NCI-H226 (cell line): Measurements from ENCODE around the gene DCP1A.
"Not testable (repeated sequence)": the region's sequence is repeated elsewhere in the genome, so short reads cannot be mapped to it uniquely, and the experiment has no call there.

ENCODE experiments used
- DNase-seq: peaks from one replicate; pipeline ENCODE4 v3.0.0-alpha.2; 2015

DCP1A gene

GRCh38 chr3:53261712-53262111 is 85.6 kb downstream of the DCP1A start:
- no peak for DNase-seq

- DNase-seq = no peak
Measured at GRCh38 chr3:53260286-53260785, 87.0 kb downstream of the DCP1A start.

- no peak for DNase-seq
Measured at GRCh38 chr3:53259427-53260259, 87.7 kb downstream of the DCP1A start.

- no peak for DNase-seq
Measured at GRCh38 chr3:53258600-53259426, 88.5 kb downstream of the DCP1A start.

- no peak for DNase-seq
Measured at GRCh38 chr3:53257465-53257864, 89.9 kb downstream of the DCP1A start.

- no peak for DNase-seq
Measured at GRCh38 chr3:53256704-53257055, 90.7 kb downstream of the DCP1A start.

- peak; percentile 40 for DNase-seq
Measured at GRCh38 chr3:53255775-53256703, 91.3 kb downstream of the DCP1A start, which contains the start of gene TKT. TSS of gene TKT (minus strand) at chr3:53256022. CDS start at chr3:53255942, 80 bp downstream.

- DNase-seq = no peak
Measured at GRCh38 chr3:53255423-53255774, 91.9 kb downstream of the DCP1A start.

- DNase-seq = peak; percentile 36
Measured at GRCh38 chr3:53254509-53255422, 92.6 kb downstream of the DCP1A start.

GRCh38 chr3:53253707-53254508 is 93.4 kb downstream of the DCP1A start:
- DNase-seq = no peak

GRCh38 chr3:53252947-53253322 is 94.4 kb downstream of the DCP1A start:
- DNase-seq = not testable (repeated sequence)

GRCh38 chr3:53252096-53252946 is 95.0 kb downstream of the DCP1A start:
- no peak for DNase-seq

- no peak for DNase-seq
Measured at GRCh38 chr3:53250881-53251605, 96.3 kb downstream of the DCP1A start.

GRCh38 chr3:53250453-53250852 is 96.9 kb downstream of the DCP1A start:
- DNase-seq = no peak

- no peak for DNase-seq
Measured at GRCh38 chr3:53248161-53248560, 99.2 kb downstream of the DCP1A start.

GRCh38 chr3:53247619-53248018 is 99.7 kb downstream of the DCP1A start:
- DNase-seq = no peak

- no peak for DNase-seq
Measured at GRCh38 chr3:53244271-53244670, 103.1 kb downstream of the DCP1A start.

GRCh38 chr3:53243785-53244184 is 103.6 kb downstream of the DCP1A start:
- DNase-seq = no peak

GRCh38 chr3:53243165-53243564 is 104.2 kb downstream of the DCP1A start:
- no peak for DNase-seq
